Erythroblast (primary cell): ENCODE results near the gene RHOG.

Experiments used
- DNase-seq, 2 experiments: peaks; one replicate each; lab custom pipeline; 2025; lab: John Stamatoyannopoulos, UW
- GATA1 ChIP-seq: IDR thresholded peaks from 2 replicates; pipeline ENCODE4 v1.6.1; 2011; ENCODE audit warnings: low read depth, mild to moderate bottlenecking, control low read depth, low read length, moderate library complexity
- POLR2A ChIP-seq: IDR thresholded peaks from 2 replicates; pipeline ENCODE4 v1.6.1; 2011; ENCODE audit warnings: mild to moderate bottlenecking, low read length

The RHOG gene

DNA sequence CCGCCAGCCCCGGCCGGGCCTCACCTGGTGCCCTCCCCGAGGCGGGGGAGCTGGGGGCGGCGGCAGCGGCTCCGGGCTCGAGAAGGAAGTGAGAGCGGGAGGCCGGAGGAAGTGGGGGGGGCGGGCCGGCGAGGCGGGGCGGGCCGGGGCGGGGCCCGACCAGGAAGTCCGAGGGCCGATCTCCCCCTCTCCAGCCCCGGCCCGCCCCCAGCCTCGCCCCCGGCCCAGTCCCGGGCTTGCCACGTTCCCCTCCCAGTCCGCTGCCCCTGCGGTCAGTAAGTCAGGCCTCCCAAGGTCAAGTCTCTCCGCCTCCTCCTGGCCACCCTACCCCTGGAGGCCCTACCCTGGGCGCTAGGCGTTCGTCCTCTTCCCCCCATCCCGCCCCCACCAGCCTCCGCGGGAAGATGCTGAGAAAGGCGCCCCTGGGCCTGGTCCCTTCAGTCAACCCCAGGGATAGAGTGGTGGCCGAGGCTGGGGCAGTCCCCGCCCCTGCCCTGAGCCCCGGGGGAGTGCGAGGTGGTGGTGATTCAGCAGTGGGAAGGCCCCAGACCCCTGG, at the start of gene RHOG:
Gene RHOG, minus strand, starts transcription at position 90 of the 556 bp plus-strand sequence. CDS start 12,821 bp downstream, outside the sequence.
- TF ChIP-seq POLR2A (no peak), GATA1 (no peak)
- peak; percentile 83 to 87 for DNase-seq

DNA sequence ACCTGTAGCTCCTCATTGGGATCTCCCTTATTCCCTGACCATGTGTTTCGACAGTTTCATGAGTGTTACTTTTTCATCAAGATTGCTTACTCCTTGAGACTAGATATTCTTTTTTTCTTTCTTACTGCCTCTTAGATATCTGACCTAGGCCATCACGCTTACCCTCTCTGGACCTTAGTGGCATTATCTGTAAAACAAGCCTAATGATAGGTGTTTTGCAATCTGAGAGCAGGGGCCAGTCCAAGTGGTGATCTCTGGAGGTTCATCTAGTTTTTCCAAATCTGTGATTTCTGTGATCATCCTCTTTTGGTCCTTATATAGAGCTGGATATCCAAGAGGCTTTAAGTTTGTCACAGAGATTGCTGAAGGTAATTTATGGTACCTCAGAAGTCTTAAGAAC, 49.3 kb upstream of the RHOG start:
- DNase-seq = no peak
- TF ChIP-seq GATA1 (no peak), POLR2A (no peak)

DNA sequence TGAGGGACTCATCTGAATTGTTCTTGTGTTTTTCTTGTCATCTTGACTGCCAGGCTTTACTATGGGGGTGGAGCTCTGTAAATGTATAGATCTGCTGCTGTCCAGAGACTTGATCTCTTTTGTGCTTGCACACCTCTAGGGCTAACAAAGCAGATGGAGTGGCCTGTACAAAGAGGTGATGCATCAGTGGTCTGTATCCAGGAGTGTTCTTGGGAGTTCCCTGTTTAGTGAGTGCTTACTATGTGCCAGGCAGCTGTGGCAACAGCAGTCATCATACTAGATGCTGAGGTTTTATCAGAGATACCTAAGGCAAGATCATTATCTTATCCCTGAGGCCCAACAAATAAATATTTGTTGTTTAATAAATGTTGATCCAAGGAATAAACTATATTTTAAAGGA, 48.1 kb upstream of the RHOG start:
- DNase-seq = no peak
- TF ChIP-seq POLR2A (no peak), GATA1 (no peak)

DNA sequence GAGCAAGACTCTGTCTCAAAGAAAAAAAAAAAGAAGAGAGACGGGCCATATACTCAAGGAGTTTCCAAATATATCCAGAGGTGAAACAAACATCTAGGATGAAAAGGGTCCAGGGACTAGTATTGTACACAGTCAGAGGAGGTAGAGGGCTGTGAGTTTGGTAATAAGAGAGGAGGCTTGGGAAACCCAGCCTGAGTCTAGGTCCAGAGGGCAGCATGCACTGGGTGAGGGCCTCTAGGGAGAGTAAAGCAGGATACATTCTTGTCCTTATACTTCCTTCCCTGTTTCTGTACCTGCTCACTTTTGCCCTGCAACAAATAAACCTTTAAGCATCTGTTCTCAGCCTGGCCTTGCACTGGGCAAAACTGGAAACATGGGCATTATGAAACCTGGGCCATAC, 46.2 kb upstream of the RHOG start:
- no peak for DNase-seq
- no peak for TF ChIP-seq GATA1
- no peak for TF ChIP-seq POLR2A

DNA sequence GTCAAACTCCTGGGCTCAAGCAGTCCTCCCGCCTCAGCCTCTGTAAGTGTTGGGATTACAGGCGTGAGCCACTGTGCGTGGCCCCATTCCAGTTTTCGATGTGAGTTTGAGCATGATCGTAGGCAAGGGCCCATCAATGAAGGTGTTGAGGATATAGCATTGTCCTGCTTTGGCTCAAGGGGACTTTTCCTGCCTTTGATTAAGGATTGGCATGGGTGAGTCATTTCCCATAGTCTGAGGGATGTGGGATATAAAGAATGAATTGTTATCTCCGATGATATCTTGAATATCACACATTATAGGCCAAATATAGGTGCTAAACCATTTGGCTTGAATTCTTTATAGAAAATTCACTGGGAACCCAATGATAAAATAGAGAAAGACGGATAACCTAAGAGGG, 45.1 kb upstream of the RHOG start:
- DNase-seq = no peak
- TF ChIP-seq GATA1 (no peak), POLR2A (no peak)

DNA sequence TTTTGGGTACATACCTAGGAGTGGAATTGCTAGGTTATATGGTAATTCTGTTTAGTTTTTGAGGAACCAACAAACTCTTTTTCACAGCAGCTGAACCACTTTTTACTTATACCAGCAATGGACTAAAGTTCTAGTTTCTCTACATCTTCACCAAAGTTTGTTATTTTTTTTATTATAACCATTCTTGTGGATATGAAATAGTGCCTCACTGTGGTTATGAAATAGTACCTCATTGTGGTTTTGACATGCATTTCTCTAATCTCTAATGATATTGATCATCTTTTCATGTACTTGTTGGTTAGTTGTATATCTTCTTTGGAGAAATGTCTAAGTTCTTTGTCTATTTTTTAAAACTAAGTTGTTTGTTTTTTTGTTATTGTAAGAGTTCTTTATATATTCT, 41.9 kb upstream of the RHOG start:
- TF ChIP-seq POLR2A (no peak), GATA1 (no peak)
- peak in 1 of 2 experiments; percentile 16 for DNase-seq

DNA sequence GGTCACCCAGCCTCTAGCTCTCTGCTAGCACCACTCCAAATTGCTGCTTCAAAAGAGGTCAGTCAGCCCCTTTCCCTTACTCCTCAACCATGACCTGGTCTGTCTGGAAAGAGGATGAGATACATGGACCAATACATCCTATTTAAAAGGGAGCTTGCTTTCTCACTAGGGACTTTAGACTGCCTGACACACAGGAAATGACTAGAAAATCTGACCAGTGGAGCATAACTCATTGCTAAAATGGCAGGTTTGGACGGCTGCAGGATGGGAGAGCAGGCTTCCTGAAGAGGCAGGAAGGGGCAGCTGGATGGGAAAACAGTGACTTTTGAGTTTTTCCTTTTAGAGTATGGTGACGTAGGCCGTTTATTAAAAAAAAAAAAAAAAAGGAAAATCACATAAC, 40.0 kb upstream of the RHOG start:
- no peak for DNase-seq
- no peak for TF ChIP-seq GATA1
- no peak for TF ChIP-seq POLR2A

DNA sequence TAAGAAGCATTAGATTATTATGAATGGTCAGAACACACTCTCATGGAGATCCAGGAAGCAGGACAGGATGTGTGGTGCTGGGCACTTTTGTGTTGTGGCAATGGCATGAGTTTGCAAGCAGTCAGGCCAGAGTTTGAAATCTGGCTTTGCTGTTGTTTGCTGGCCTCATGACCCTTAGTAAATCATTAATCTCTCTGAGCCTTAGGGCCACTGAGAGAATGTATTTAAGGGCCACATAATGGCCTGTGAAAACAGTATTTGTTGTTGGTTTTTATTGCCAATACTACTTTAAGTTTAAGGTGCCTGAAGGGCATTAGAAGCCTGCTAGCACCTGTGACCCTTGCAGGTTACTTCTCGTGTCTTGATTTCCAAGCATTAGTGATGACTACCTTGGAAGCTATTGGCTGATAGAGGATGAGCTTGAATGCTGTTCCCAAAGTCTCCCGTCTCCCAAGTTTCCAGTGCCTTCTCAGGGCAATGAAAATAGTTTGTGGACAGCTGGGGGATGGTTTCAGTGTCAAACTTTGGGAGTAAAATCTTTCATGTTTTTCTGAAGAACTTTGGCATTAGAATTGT, 39.3 kb upstream of the RHOG start:
- TF ChIP-seq POLR2A (no peak), GATA1 (no peak)
- DNase-seq = no peak

DNA sequence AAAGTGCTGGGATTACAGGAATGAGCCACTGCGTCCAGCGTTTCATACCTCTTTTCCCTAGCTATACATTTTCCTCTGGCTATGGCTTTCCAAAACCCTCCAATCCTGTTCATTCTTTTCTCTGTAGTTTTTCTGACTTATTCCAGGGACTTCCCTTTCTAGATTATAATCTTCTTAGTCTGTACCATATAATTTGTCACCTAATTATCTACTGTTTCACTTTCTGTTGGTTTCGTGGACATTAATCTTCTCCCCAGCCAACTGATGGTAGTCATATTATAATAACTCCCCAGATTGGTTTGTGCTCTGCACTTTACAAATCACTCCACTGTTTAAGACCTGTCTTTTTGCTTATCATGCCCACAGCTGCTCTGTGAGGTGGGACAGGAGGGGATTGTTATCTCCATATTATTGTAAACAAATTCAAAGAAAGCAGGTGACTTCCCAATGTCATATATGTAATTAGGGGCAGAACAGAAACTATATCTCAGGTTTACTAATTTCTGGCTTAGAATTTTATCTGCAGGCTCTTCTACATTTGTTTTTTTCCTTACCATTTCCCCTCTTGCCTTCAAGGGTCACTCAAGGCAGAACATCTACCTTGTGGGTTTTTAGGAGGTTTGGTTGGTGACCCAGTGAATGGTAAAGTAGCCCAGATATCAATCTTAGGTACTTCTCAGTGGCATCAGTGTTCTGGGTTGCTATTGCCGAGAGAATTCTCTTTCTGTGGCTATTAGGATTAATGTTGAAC, 38.6 kb upstream of the RHOG start:
- DNase-seq = peak in 1 of 2 experiments; percentile 30
- TF ChIP-seq POLR2A (no peak), GATA1 (no peak)

DNA sequence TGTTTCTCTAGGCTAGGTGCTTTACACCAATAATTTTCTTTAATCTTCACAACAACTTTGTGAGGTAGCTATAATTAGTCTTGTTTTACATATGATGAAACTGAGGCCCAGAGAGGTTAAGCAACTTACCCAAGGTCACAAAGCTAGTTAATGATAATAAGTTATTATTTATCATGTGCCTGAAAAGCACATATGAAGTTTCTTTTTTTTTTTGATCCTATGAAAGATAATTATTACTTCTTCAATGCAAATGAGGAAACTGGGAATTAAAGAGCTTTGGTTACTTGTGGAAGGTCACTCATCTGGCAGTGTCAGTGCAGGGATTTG, 37.5 kb upstream of the RHOG start:
- TF ChIP-seq GATA1 (no peak), POLR2A (no peak)
- DNase-seq = no peak

DNA sequence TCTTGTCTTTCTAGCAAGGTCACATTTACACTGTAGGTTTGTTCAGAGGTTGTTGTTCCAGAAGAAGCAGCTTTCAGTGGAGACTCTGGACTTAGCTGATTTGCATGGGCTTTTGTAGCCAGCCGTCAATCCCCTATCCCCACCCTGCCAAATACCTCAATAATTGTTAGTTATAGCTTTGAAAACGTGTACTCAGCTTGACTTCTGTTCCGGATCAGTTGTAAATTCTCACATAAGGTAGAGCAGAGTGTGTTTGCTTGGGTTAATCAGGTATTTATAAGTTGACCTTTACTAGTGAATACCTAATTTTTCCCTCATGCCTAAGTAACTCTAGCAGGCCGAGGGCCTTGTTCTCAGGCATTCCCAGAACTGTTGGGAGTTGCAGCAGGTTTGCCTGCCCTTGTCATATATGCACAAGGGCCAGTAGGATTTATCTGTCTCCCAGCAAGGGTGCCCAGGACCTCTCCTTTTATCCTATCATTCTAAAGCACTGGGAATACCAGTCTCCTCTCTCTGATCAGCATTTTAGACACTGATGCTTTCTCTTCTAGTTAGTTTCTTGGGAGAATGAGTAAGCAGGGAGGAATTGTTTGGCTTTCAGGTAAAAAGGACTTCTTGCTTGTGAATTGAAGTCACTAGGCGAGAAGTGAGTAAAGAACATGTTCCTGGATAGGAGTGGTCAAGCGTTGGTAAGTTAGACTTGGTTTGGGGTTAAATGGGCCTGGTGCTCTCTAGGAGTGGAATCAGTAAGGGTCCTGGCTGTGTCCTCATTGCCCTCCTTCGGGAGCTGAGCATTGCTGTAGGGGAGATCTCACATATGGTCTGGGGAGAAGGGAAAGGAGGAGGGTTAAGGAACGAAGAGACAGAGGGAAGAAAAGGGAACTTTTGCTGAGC, 36.9 kb upstream of the RHOG start:
- TF ChIP-seq GATA1 = no peak
- TF ChIP-seq POLR2A = no peak
- no peak for DNase-seq

DNA sequence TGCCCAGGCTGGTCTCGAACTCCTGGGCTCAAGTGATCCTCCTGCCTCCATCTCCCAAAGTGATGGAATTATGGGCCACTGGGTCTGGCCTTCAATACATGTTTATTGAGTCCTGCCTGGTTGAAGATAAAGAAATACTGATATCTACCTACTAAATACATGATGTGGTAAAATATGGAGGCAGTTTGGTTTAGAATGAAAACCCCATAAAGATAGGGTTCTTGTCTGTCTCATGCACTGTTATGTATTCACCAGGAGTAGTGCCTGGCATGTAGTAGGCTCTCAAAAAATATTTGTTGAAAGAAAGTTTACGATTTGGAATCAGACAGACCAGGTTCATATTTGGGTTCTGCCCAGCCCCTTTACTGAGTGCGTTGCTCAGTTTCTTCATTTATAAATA, 35.9 kb upstream of the RHOG start:
- DNase-seq = peak in 1 of 2 experiments; percentile 21
- TF ChIP-seq POLR2A (no peak), GATA1 (no peak)

DNA sequence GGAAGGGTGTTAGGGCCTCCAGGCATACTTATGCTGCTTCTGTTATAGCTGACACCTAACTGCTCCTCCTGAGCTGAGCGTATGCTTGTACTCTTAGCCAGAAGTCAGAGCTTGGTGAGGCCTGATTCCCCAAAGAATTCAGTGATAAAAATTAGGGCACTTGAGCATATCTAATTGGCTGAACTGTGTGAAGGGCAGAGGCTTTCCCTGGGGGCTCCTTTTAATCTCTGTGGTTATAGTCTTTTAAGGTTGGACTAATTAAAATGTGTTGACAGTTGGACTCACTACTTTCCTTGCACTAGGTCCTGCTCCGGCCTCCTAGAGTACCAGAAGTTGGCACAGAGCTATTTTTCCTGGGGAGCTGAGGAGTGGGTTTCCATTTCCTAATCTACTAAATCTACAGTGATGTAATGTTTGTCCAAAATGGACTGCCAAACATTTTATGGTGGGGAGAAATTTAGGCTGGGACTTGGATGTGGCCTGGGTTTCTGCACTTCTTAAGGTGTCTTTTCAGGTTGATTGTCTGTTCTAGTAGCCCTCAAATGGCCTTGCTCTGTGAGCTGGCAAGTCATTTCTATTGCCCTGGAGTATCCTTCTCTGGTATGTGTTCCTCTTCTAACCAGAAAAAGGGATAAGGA, 33.1 kb upstream of the RHOG start:
- no peak for TF ChIP-seq GATA1
- TF ChIP-seq POLR2A = no peak
- no peak for DNase-seq
